HL-60 (cell line): ENCODE measurements around the gene CNTN5.

Experiments used
- GABPA ChIP-seq: IDR thresholded peaks from 2 replicates; pipeline ENCODE4 v1.6.1; 2012; ENCODE audit warnings: low read depth
- TF ChIP-seq, protein P1 (sequence below): IDR thresholded peaks from one replicate; pipeline ENCODE4 v1.5.1; 2011; ENCODE audit warnings: low read length, control low read depth, inconsistent platforms; ENCODE audit not compliant: insufficient read depth
- TF ChIP-seq, protein P2 (sequence below): IDR thresholded peaks from 2 replicates; pipeline ENCODE4 v1.6.1; 2012; ENCODE audit warnings: low read depth; ENCODE audit not compliant: insufficient replicate concordance

DNA sequence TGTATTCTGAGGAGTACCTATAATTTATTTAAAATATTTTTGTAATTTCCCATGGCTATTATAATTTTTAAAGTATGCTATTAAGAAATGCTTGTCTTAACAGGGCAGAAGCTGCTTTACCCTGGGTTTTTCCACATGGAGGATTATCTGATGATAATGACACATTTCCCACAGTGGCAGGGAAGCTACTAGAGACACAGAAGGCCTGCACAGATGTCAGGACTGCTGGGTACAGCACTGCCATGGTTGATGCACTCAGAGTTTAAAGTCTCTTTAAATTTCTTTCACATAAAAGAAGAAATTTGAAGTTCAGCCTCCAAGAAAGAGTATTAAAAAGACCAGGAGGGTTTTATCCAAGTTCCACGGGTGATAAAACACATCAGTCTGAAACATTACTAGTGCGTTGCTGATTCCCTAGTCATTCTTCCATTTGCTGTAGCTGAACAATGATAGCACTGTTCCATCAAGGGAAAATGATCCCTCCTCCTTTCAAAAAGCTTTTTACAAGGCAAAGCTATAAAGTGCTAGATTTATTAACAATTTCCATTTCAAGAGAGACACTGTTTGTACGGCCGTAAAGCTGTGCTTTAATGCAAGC lies 363.0 kb downstream of the CNTN5 start:
- TF ChIP-seq, protein P1, sequence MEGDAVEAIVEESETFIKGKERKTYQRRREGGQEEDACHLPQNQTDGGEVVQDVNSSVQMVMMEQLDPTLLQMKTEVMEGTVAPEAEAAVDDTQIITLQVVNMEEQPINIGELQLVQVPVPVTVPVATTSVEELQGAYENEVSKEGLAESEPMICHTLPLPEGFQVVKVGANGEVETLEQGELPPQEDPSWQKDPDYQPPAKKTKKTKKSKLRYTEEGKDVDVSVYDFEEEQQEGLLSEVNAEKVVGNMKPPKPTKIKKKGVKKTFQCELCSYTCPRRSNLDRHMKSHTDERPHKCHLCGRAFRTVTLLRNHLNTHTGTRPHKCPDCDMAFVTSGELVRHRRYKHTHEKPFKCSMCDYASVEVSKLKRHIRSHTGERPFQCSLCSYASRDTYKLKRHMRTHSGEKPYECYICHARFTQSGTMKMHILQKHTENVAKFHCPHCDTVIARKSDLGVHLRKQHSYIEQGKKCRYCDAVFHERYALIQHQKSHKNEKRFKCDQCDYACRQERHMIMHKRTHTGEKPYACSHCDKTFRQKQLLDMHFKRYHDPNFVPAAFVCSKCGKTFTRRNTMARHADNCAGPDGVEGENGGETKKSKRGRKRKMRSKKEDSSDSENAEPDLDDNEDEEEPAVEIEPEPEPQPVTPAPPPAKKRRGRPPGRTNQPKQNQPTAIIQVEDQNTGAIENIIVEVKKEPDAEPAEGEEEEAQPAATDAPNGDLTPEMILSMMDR: no peak
- TF ChIP-seq, protein P2, sequence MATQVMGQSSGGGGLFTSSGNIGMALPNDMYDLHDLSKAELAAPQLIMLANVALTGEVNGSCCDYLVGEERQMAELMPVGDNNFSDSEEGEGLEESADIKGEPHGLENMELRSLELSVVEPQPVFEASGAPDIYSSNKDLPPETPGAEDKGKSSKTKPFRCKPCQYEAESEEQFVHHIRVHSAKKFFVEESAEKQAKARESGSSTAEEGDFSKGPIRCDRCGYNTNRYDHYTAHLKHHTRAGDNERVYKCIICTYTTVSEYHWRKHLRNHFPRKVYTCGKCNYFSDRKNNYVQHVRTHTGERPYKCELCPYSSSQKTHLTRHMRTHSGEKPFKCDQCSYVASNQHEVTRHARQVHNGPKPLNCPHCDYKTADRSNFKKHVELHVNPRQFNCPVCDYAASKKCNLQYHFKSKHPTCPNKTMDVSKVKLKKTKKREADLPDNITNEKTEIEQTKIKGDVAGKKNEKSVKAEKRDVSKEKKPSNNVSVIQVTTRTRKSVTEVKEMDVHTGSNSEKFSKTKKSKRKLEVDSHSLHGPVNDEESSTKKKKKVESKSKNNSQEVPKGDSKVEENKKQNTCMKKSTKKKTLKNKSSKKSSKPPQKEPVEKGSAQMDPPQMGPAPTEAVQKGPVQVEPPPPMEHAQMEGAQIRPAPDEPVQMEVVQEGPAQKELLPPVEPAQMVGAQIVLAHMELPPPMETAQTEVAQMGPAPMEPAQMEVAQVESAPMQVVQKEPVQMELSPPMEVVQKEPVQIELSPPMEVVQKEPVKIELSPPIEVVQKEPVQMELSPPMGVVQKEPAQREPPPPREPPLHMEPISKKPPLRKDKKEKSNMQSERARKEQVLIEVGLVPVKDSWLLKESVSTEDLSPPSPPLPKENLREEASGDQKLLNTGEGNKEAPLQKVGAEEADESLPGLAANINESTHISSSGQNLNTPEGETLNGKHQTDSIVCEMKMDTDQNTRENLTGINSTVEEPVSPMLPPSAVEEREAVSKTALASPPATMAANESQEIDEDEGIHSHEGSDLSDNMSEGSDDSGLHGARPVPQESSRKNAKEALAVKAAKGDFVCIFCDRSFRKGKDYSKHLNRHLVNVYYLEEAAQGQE: no peak
- TF ChIP-seq GABPA: no peak
